ENCODE measurements around the gene ITFG1.
A peak's percentile ranks its signal among the peaks of the same experiment; 100 is the strongest.

ITFG1 gene

DNA sequence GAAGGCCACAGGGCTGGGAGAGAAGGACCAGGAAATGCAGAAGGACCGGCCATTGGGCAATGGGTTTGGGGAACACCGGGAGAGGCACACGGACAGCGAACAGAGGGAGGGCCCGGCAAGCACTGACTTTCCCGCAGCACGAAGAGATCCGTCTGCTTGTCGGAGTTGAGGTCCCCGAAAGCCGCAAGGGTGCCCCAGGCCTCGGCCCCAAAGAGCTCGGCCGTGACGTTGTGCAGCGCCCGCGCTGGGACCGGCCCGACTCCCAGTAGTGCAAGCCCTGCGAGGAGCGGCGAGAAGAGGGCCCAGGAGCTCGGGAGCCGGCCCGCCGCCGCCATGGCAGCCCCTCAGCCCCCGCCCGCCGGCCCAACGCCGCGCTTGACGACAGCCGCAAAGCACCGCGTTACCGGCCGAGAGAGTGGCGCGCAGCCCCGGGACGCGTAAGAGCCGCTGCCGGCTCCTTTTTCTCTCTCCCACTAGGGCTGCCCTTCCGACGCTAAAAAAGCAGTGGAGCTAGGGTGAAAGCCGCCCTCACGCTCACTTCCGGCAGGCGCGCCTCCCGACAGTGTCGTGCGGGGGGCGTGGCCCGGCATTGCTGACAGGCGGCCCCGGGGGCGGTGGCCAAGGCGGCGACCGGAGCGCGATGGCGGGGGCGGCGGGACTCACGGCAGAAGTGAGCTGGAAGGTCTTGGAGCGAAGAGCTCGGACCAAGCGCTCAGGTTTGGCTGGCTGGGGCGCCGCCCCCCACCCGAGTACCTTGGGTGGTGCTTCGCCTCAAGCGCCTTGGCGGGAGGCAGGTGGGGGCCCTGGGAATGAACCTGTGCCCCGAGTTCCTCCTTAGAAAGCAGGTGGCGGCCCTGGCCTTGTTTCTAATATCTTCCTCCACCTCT, at the start of gene ITFG1, which contains the start of gene PHKB:
Gene ITFG1 (minus strand): TSS at position 353 of the 887 bp plus-strand sequence. CDS start 18 bp downstream, at position 335.
Gene PHKB (plus strand): TSS at position 621 of the 887 bp plus-strand sequence. CDS start 20 bp downstream, at position 641.
- peak; percentile 98 for DNase-seq (ENCODE audit: low read depth)
- peak within 1 kb of the TSS; percentile 93 for H3K4me3 ChIP-seq (ENCODE audit: low read depth, low read length)
- peak; percentile 0 for TF ChIP-seq CTCF (IDR thresholded peaks at IDR 0.05; ENCODE audit: insufficient read depth, low read depth, low read length, missing control alignments)

- no peak overlapping the region for H3K4me3 ChIP-seq (ENCODE audit: low read depth, low read length)
- no peak for TF ChIP-seq CTCF (IDR thresholded peaks at IDR 0.05; ENCODE audit: insufficient read depth, low read depth, low read length, missing control alignments)
- no peak for DNase-seq (ENCODE audit: low read depth)
Observed at GRCh38 chr16:47507701-47508100, 46.8 kb upstream of the ITFG1 start.

- H3K4me3 ChIP-seq (ENCODE audit: low read depth, low read length) = no peak overlapping the region
- DNase-seq (ENCODE audit: low read depth) = no peak
- TF ChIP-seq CTCF (IDR thresholded peaks at IDR 0.05; ENCODE audit: insufficient read depth, low read depth, low read length, missing control alignments) = no peak
Observed at GRCh38 chr16:47506800-47507199, 45.9 kb upstream of the ITFG1 start.

GRCh38 chr16:47504599-47504998, 43.7 kb upstream of the ITFG1 start:
- no peak overlapping the region for H3K4me3 ChIP-seq (ENCODE audit: low read depth, low read length)
- TF ChIP-seq CTCF (IDR thresholded peaks at IDR 0.05; ENCODE audit: insufficient read depth, low read depth, low read length, missing control alignments) = no peak
- no peak for DNase-seq (ENCODE audit: low read depth)

- TF ChIP-seq CTCF (IDR thresholded peaks at IDR 0.05; ENCODE audit: insufficient read depth, low read depth, low read length, missing control alignments) = no peak
- no peak for DNase-seq (ENCODE audit: low read depth)
- no peak overlapping the region for H3K4me3 ChIP-seq (ENCODE audit: low read depth, low read length)
Observed at GRCh38 chr16:47503936-47504335, 43.1 kb upstream of the ITFG1 start.

GRCh38 chr16:47499700-47500264, 38.9 kb upstream of the ITFG1 start:
- TF ChIP-seq CTCF (IDR thresholded peaks at IDR 0.05; ENCODE audit: insufficient read depth, low read depth, low read length, missing control alignments) = no peak
- no peak for DNase-seq (ENCODE audit: low read depth)
- no peak overlapping the region for H3K4me3 ChIP-seq (ENCODE audit: low read depth, low read length)

All from GM12865 (cell line).